Fibroblast of lung (primary cell): ENCODE data around the gene RNF41.

Experiments
- EZH2 ChIP-seq: IDR thresholded peaks from 2 replicates; pipeline ENCODE4 v1.5.1; 2012; ENCODE audit warnings: low read length, control low read depth, mild to moderate bottlenecking; ENCODE audit errors: missing control alignments
- TF ChIP-seq, protein P1 (sequence below), 2 donors: IDR thresholded peaks in 1 of 2; conservative IDR thresholded peaks in 1 of 2; 1 replicate in 1 of 2; 2 replicates in 1 of 2; pipeline ENCODE4 v1.5.1; 2011 to 2012; ENCODE audit warnings: low read length in 2 of 2, control low read depth in 1 of 2, inconsistent platforms in 1 of 2, low read depth in 1 of 2, mild to moderate bottlenecking in 1 of 2

GRCh38 chr12:56229082-56229481, 7.4 kb upstream of the RNF41 start:
- TF ChIP-seq, protein P1, sequence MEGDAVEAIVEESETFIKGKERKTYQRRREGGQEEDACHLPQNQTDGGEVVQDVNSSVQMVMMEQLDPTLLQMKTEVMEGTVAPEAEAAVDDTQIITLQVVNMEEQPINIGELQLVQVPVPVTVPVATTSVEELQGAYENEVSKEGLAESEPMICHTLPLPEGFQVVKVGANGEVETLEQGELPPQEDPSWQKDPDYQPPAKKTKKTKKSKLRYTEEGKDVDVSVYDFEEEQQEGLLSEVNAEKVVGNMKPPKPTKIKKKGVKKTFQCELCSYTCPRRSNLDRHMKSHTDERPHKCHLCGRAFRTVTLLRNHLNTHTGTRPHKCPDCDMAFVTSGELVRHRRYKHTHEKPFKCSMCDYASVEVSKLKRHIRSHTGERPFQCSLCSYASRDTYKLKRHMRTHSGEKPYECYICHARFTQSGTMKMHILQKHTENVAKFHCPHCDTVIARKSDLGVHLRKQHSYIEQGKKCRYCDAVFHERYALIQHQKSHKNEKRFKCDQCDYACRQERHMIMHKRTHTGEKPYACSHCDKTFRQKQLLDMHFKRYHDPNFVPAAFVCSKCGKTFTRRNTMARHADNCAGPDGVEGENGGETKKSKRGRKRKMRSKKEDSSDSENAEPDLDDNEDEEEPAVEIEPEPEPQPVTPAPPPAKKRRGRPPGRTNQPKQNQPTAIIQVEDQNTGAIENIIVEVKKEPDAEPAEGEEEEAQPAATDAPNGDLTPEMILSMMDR (conservative IDR thresholded peaks at IDR 0.05 in 1 of 2, IDR thresholded peaks at IDR 0.05 in 1 of 2; ENCODE audit: low read depth in 1 of 2, low read length in 2 of 2), result no peak
- TF ChIP-seq EZH2, result no peak
